ENCODE data around the gene DCAF7.
A peak's percentile ranks its signal among the peaks of the same experiment; 100 is the strongest.

Gene DCAF7

GRCh38 chr17:63550817-63551639 is 751 bp downstream of the DCAF7 start:
- Mint-ChIP-seq H3K27ac (peak overlapping the region; percentile 96), H3K27me3 (no peaks in the 10 kb centered on the region), H3K4me3 (peak overlapping the region; percentile 95), H3K36me3 (peaks cover 2% of the 10 kb centered on the region), H3K9me3 (no peaks in the 10 kb centered on the region), H3K4me1 (peaks cover 47% of the 10 kb centered on the region)

- H3K27me3 Mint-ChIP-seq = no peaks in the 10 kb centered on the region
- H3K36me3 Mint-ChIP-seq = peaks cover 6% of the 10 kb centered on the region
- H3K4me3 Mint-ChIP-seq = peak overlapping the region; percentile 95
- H3K4me1 Mint-ChIP-seq = peaks cover 56% of the 10 kb centered on the region
- no peak overlapping the region for H3K27ac Mint-ChIP-seq
- no peaks in the 10 kb centered on the region for H3K9me3 Mint-ChIP-seq
Observed at GRCh38 chr17:63552211-63552610, 1.9 kb downstream of the DCAF7 start.

DNA sequence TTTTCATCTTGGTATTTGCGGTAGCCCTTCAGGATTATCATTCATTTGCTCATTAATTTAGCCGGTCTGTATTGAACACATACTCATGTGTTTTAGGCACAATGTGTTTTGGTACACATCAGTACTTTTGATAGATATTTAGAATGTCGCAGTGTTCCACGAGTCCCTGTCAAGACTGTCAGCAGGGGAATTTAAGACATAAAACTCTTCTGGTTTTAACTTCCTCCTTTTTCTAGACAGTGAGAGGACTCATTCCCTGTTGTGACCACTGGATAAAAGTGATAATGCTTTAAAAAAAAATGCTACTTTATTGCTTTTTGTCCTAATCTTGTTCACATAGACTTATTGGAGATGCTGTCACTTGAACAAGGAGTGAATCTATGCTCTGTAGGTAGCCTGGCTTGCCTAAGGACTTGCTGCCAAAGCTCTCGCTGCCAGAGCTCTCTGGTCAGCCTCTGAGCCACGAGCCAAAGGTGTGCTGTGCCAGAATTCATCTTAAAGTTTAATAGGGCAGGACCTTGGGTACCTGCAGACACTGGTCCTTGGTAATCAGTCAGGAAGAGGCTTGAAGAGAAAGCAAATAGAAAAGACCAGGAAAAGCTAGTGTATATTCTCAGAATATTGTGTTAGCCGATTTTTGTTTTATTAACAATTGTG is 5.4 kb downstream of the DCAF7 start:
- Mint-ChIP-seq H3K4me3 (peak overlapping the region; percentile 60), H3K36me3 (peaks cover 6% of the 10 kb centered on the region), H3K9me3 (no peaks in the 10 kb centered on the region), H3K27ac (peak overlapping the region; percentile 72), H3K4me1 (peaks cover 78% of the 10 kb centered on the region), H3K27me3 (no peaks in the 10 kb centered on the region)

DNA sequence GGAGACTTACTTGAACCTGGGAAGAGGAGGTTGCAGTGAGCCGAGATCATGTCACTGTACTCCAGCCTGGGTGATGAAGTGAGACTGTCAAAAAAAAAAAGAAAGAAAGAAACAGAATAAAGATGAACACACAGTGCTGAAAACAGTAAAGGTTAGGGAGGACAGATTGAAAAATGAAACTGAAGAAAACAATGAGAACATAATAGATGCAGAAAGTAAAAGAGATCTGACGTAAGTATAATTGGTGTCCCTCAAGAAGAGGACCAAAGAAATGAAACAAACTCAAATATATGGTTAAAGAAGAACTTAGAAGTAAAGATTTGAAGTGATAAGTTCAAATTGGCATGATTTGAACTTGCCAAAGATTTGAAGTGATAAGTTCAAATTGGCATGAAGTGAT is 7.1 kb downstream of the DCAF7 start:
- Mint-ChIP-seq H3K9me3 (no peaks in the 10 kb centered on the region), H3K4me1 (peaks cover 84% of the 10 kb centered on the region), H3K27ac (no peak overlapping the region), H3K27me3 (no peaks in the 10 kb centered on the region), H3K36me3 (peaks cover 6% of the 10 kb centered on the region), H3K4me3 (peak overlapping the region; percentile 9)

DNA sequence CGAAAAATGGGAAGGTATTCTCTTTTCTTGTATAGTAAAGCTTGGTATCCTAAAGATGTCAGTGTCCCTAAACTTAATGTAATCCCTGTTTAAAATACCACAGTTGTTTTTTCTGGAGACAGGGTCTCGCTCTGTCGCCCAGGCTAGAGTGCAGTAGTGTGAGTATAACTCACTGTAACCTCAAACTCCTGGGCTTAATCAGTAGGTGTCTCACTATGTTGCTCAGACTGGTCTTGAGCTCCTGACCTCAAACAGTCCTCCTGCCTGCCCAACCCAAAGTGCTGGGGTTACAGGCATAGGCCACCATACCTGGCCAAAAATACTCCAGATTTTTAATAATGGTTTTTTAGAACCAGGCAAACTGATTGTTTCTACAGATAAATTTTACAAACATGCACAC is 8.2 kb downstream of the DCAF7 start:
- no peaks in the 10 kb centered on the region for H3K9me3 Mint-ChIP-seq
- peaks cover 82% of the 10 kb centered on the region for H3K4me1 Mint-ChIP-seq
- H3K27me3 Mint-ChIP-seq = no peaks in the 10 kb centered on the region
- H3K36me3 Mint-ChIP-seq = peaks cover 6% of the 10 kb centered on the region
- no peak overlapping the region for H3K4me3 Mint-ChIP-seq
- no peak overlapping the region for H3K27ac Mint-ChIP-seq

DNA sequence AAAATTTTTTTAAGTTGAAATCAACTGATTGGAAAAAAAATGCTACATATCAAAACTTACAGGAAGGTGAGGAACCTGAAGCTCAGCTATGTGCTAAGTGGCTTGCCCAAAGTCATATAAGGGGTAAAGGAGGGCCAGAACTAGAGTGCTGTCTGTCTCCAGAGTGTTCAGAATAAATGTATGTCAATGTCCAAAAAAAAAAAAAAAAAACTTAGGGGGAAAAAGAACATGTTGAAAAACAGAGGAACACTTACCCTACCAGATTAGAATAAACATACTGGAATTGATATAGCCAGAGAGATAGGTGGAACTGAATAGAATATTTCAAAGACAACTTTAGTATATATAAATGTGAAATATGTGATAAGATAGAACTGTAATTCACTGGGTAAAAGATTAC is 11.5 kb downstream of the DCAF7 start:
- H3K36me3 Mint-ChIP-seq = peaks cover 5% of the 10 kb centered on the region
- H3K4me1 Mint-ChIP-seq = peaks cover 70% of the 10 kb centered on the region
- H3K27ac Mint-ChIP-seq = no peak overlapping the region
- H3K27me3 Mint-ChIP-seq = no peaks in the 10 kb centered on the region
- no peaks in the 10 kb centered on the region for H3K9me3 Mint-ChIP-seq
- no peak overlapping the region for H3K4me3 Mint-ChIP-seq

DNA sequence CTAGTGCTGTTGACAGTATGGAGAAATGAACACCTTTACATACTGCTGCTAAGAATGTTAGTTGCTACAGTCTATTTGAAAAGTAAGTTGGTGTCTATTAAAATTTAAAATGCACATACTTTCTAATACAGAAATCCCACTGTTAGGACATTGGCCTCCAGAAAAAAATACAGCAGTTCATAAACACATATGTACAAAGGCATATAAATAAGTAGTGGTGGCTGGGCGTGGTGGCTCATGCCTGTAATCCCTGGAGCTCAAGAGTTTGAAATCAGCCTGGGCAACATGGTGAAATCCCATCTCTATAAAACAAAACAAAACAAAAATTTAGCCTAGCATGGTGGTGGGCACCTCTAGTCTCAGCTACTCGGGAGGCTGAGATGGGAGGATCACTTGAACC is 13.1 kb downstream of the DCAF7 start:
- no peaks in the 10 kb centered on the region for H3K9me3 Mint-ChIP-seq
- no peaks in the 10 kb centered on the region for H3K27me3 Mint-ChIP-seq
- peaks cover 70% of the 10 kb centered on the region for H3K4me1 Mint-ChIP-seq
- H3K27ac Mint-ChIP-seq = no peak overlapping the region
- peaks cover 2% of the 10 kb centered on the region for H3K36me3 Mint-ChIP-seq
- H3K4me3 Mint-ChIP-seq = no peak overlapping the region

DNA sequence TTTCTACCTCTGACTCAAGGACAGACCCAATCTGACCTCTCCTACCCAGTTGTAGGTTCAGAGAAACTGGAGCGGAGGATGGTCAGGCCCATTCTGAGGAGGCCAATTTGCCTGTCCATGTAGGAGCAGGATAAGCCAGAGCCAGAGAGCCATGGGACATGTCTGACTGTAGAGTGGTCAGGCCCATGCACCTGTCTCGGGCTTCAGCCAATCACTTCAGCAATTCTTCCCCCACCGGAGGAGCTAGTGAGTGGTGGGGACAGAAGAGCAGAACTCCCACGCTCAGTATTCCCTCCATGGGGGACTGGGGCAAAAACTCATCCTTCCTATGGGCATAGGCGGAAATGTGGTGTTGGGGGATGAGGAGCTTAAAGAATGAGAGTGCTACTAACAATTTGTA is 14.3 kb downstream of the DCAF7 start:
- peak overlapping the region; percentile 4 for H3K27ac Mint-ChIP-seq
- H3K36me3 Mint-ChIP-seq = peaks cover 2% of the 10 kb centered on the region
- H3K27me3 Mint-ChIP-seq = no peaks in the 10 kb centered on the region
- H3K4me1 Mint-ChIP-seq = peaks cover 72% of the 10 kb centered on the region
- H3K9me3 Mint-ChIP-seq = no peaks in the 10 kb centered on the region
- H3K4me3 Mint-ChIP-seq = no peak overlapping the region

GRCh38 chr17:63567229-63567628 is 17.0 kb downstream of the DCAF7 start:
- Mint-ChIP-seq H3K27me3 (no peaks in the 10 kb centered on the region), H3K27ac (peak overlapping the region; percentile 35), H3K9me3 (no peaks in the 10 kb centered on the region), H3K4me1 (peaks cover 73% of the 10 kb centered on the region), H3K36me3 (peaks cover 2% of the 10 kb centered on the region), H3K4me3 (no peak overlapping the region)

GRCh38 chr17:63568563-63568962 is 18.3 kb downstream of the DCAF7 start:
- Mint-ChIP-seq H3K27ac (no peak overlapping the region), H3K4me3 (no peak overlapping the region), H3K4me1 (peaks cover 64% of the 10 kb centered on the region), H3K9me3 (no peaks in the 10 kb centered on the region), H3K27me3 (no peaks in the 10 kb centered on the region), H3K36me3 (peaks cover 2% of the 10 kb centered on the region)

DNA sequence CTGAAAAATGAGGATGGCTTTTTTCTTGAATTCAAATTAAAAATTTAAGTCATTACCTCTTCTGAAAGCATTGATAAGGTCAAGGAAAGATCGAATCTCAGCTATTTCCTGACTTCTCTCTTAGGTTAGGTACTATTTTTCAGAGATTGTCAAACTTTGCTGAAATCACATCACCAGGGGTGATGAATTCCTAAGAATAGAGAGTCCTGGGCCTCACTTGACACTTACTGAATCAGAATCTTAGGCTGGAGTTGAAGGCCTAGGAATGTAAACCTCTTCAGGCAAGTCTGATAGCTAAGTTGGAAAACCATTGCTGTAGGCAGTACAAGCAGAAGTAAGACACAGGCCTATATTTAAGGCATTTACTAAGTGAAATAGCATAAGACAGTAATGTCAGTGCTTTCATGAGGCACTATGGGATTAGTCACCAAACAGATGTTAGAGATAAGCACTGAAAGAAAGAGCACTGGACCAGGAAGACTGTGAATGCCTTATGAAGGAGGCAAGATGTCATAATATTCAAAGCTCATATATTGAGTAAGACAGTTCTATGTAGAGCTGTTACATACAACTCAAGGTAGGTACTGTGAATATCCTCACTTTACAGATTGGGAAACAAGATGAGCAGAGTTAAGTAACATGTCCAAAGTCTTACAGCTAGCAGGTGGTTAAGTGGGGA is 21.5 kb downstream of the DCAF7 start:
- Mint-ChIP-seq H3K36me3 (peaks cover 5% of the 10 kb centered on the region), H3K27me3 (no peaks in the 10 kb centered on the region), H3K4me3 (no peak overlapping the region), H3K27ac (peak overlapping the region; percentile 6), H3K4me1 (peaks cover 60% of the 10 kb centered on the region), H3K9me3 (no peaks in the 10 kb centered on the region)

DNA sequence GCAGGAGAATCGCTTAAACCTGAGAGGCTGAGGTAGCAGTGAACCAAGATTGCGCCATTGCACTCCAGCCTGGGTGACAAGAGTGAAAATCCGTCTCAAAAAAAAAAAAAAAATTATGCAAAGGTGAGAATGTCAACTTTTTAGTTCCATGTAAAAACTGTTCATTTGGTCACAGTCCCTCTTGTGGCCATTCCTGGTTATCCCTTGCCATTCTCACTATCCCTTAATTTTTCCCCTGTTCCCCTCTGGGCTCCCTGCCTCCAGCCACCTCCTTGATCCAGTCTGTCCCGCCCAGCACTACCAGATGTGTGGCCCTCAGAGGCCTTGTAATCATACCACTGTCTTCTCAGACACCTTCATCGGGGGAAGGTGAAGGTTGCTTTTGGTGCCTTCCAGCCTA is 23.4 kb downstream of the DCAF7 start:
- Mint-ChIP-seq H3K27ac (peak overlapping the region; percentile 70), H3K4me3 (no peak overlapping the region), H3K9me3 (no peaks in the 10 kb centered on the region), H3K27me3 (no peaks in the 10 kb centered on the region), H3K4me1 (peaks cover 55% of the 10 kb centered on the region), H3K36me3 (peaks cover 5% of the 10 kb centered on the region)

GRCh38 chr17:63578027-63578768 is 27.9 kb downstream of the DCAF7 start:
- Mint-ChIP-seq H3K27me3 (no peaks in the 10 kb centered on the region), H3K4me1 (peaks cover 25% of the 10 kb centered on the region), H3K36me3 (peaks cover 10% of the 10 kb centered on the region), H3K4me3 (no peak overlapping the region), H3K9me3 (no peaks in the 10 kb centered on the region), H3K27ac (peak overlapping the region; percentile 55)

DNA sequence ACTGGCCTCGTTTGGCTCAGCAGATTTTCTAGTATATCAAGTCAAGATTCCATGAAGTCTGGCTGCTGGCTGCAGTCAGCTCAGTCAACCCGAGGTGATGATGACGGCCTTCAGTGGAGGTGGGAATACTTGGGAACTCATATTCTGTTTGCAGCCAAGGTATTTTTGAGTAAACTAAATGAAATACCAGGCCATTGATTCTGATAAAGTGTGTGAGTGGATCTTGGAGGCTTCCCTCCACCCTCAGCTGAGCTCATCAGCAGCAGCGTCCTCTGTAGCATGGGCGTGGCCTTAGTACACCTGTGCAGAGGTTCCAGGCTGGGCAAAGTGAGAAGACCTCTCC is 28.5 kb downstream of the DCAF7 start:
- Mint-ChIP-seq H3K4me3 (no peak overlapping the region), H3K4me1 (peaks cover 24% of the 10 kb centered on the region), H3K27ac (no peak overlapping the region), H3K27me3 (no peaks in the 10 kb centered on the region), H3K36me3 (peaks cover 9% of the 10 kb centered on the region), H3K9me3 (no peaks in the 10 kb centered on the region)

GRCh38 chr17:63579633-63580032 is 29.4 kb downstream of the DCAF7 start:
- H3K4me1 Mint-ChIP-seq = peaks cover 23% of the 10 kb centered on the region
- peaks cover 5% of the 10 kb centered on the region for H3K36me3 Mint-ChIP-seq
- no peaks in the 10 kb centered on the region for H3K27me3 Mint-ChIP-seq
- H3K4me3 Mint-ChIP-seq = no peak overlapping the region
- no peaks in the 10 kb centered on the region for H3K9me3 Mint-ChIP-seq
- H3K27ac Mint-ChIP-seq = no peak overlapping the region

All from activated naive CD4-positive, alpha-beta T cell treated with anti-CD3 and anti-CD28 coated beads, Interleukin-2, amount 50 U/mL, for 24 hours (primary cell).